PC-9 (cell line): ENCODE results near the gene HDDC3. TPM values are rescaled to one million over a fixed set of nuclear protein-coding genes. Genes with fewer than 3 reads are reported as not detected.
A peak's percentile ranks its signal among the peaks of the same experiment; 100 is the strongest.

Source experiments
- Bru-seq: library from RNA; stranded (reverse); fragments of 400-500 nt; gene quantifications from one replicate; lab custom pipeline; 2021; lab: Mats Ljungman, UMichigan
- BruChase-seq, 2 experiments: library from RNA; stranded (reverse); fragments of 400-500 nt; gene quantifications; one replicate each; lab custom pipeline; 2021; lab: Mats Ljungman, UMichigan
- BruUV-seq: library from RNA; stranded (reverse); fragments of 400-500 nt; replicated peaks from 2 replicates; lab custom pipeline; 2021; lab: Mats Ljungman, UMichigan
- CTCF ChIA-PET: fragments of 300-600 bp; sonication (Branson Sonifier 250); formaldehyde crosslinking; loops from one replicate; lab custom pipeline; 2022; ENCODE audit warnings: antibody characterized with exemption; lab: Charles Lee
- POLR2A ChIA-PET: fragments of 300-600 bp; sonication (Branson Sonifier 250); formaldehyde crosslinking; loops from one replicate; lab custom pipeline; 2022; ENCODE audit warnings: antibody characterized with exemption; ENCODE audit not compliant: unreplicated experiment; lab: Charles Lee
- DNase-seq, 2 experiments: peaks; one replicate each; pipeline versions ENCODE4 v3.0.0 to v3.0.0-alpha.2; 2015 to 2022; ENCODE audit warnings: mixed read lengths in 1 of 2
- H2AFZ ChIP-seq: fragments of 200-600 bp; sonication (generic); 2 replicates; pipeline ENCODE4 v1.8.1; 2017; ENCODE audit warnings: antibody characterized with exemption
- H3F3A ChIP-seq: fragments of 200-600 bp; sonication (generic); 2 replicates; pipeline ENCODE4 v1.8.1; 2017; ENCODE audit warnings: antibody characterized with exemption, mild to moderate bottlenecking, low read depth; ENCODE audit not compliant: insufficient read depth
- H3K27ac ChIP-seq: fragments of 200-600 bp; sonication (generic); 2 replicates; pipeline ENCODE4 v1.6.1; 2016; ENCODE audit warnings: mixed run types
- H3K27me3 ChIP-seq: fragments of 200-600 bp; sonication (generic); 2 replicates; pipeline ENCODE4 v1.6.1; 2016; ENCODE audit warnings: low read depth, mixed run types; ENCODE audit not compliant: insufficient read depth
- H3K36me3 ChIP-seq: fragments of 200-600 bp; sonication (generic); 2 replicates; pipeline ENCODE4 v1.6.1; 2016; ENCODE audit warnings: low read depth, mixed run types
- H3K4me1 ChIP-seq: fragments of 200-600 bp; sonication (generic); replicated peaks from 2 replicates; pipeline ENCODE4 v1.6.1; 2016; ENCODE audit warnings: mixed run types; ENCODE audit not compliant: insufficient read depth
- H3K4me2 ChIP-seq: fragments of 200-600 bp; sonication (generic); 2 replicates; pipeline ENCODE4 v1.6.1; 2017; ENCODE audit warnings: mixed run types
- H3K4me3 ChIP-seq: fragments of 200-600 bp; sonication (generic); 2 replicates; pipeline ENCODE4 v1.6.1; 2016; ENCODE audit warnings: mixed run types
- H3K79me2 ChIP-seq: fragments of 200-600 bp; sonication (generic); 2 replicates; pipeline ENCODE4 v1.6.1; 2017; ENCODE audit warnings: low read depth, mixed run types
- H3K9me2 ChIP-seq: fragments of 200-600 bp; sonication (generic); 2 replicates; pipeline ENCODE4 v1.8.1; 2017; ENCODE audit warnings: mild to moderate bottlenecking; ENCODE audit not compliant: insufficient read depth
- H3K9me3 ChIP-seq: fragments of 200-600 bp; sonication (generic); 2 replicates; pipeline ENCODE4 v1.8.1; 2016; ENCODE audit warnings: low read depth; ENCODE audit not compliant: insufficient read depth
- H4K20me1 ChIP-seq: fragments of 200-600 bp; sonication (generic); 2 replicates; pipeline ENCODE4 v1.8.1; 2017; ENCODE audit not compliant: insufficient read depth
- CTCF ChIP-seq: fragments of 200-600 bp; sonication (generic); conservative IDR thresholded peaks from 2 replicates; pipeline ENCODE4 v1.6.1; 2017; ENCODE audit warnings: mixed run types, antibody characterized with exemption, mild to moderate bottlenecking, moderate library complexity
- EZH2 ChIP-seq: fragments of 200-600 bp; sonication (generic); IDR thresholded peaks from 2 replicates; pipeline ENCODE4 v1.8.0; 2017; ENCODE audit warnings: antibody characterized with exemption, low read depth
- intact Hi-C: fragments of 100-400 bp; cut with micrococcal nuclease; formaldehyde crosslinking; loops from one replicate; pipeline ENCODE4 v1.10.0; 2022; ENCODE audit not compliant: unreplicated experiment
- long read RNA-seq: library from polyadenylated mRNA; stranded (forward); transcript quantifications from one replicate; pipeline ENCODE4 v2.0.0, GENCODE V29; 2022
- total RNA-seq: library from RNA; stranded (reverse); gene quantifications from 2 replicates; pipeline ENCODE4 v1.2.3, GENCODE V29; 2021

The HDDC3 gene
- 18.1 and 20.9 TPM in 2 replicates for total RNA-seq
- percentile 45 among the genes with signal in this experiment for Bru-seq, nascent RNA
- percentile 43 among the genes with signal in this experiment for BruChase-seq, experiment 1, labeled RNA remaining after a 2-hour chase
- percentile 51 among the genes with signal in this experiment for BruChase-seq, experiment 2, labeled RNA remaining after a 6-hour chase
- long read RNA-seq, full-length matches to known transcripts, result 36 of 39 reads
- long read RNA-seq, partial matches to known transcripts, result 0 of 39 reads
- long read RNA-seq, other reads (novel, unspliced or antisense), result 3 of 39 reads

GRCh38 chr15:90931828-90932659 lies at the start of gene HDDC3:
TSS of gene HDDC3 (minus strand) at chr15:90932549. CDS start at chr15:90932540, 9 bp downstream.
- peaks cover 15% of the 10 kb centered on the region; the same call in 1 of the 2 replicates for H3F3A ChIP-seq
- H2AFZ ChIP-seq, result peak within 1 kb of the TSS; percentile 100
- peak; percentile 84 to 89 for DNase-seq
- H3K4me3 ChIP-seq, result peak within 1 kb of the TSS; percentile 88
- no peaks in the 10 kb centered on the region for H3K27me3 ChIP-seq
- peak within 1 kb of the TSS; percentile 73 for H3K4me2 ChIP-seq
- peak within 1 kb of the TSS; percentile 58 for H3K27ac ChIP-seq
- no peaks in the 10 kb centered on the region for H3K36me3 ChIP-seq
- ChIA-PET POLR2A (interaction anchor here (0.5 to 0.6 kb wide), 3 partner anchors 31 to 1879 kb away, joined by 3 to 7 read pairs (median 4); no protein-coding TSS in a partner anchor), CTCF (interaction anchor here (0.6 to 2.2 kb wide), 10 partner anchors 10 to 866 kb away, joined by 3 to 11 read pairs (median 4); partner anchors contain the start of genes MAN2A2 and VPS33B)
- BruUV-seq, result no TSS peak
- H3K9me2 ChIP-seq, result no peaks in the 10 kb centered on the region
- H3K4me1 ChIP-seq, result peaks cover 33% of the 10 kb centered on the region
- intact Hi-C loops, result loop anchor here (1.0 to 10.0 kb wide), 7 partner anchors 29 to 830 kb away; partner anchors contain the start of genes BLM, IDH2 and MAN2A2
- no peaks in the 10 kb centered on the region for H4K20me1 ChIP-seq
- TF ChIP-seq CTCF, result peak; percentile 88
- TF ChIP-seq EZH2, result no peak
- peaks cover 11% of the 10 kb centered on the region for H3K79me2 ChIP-seq
- H3K9me3 ChIP-seq, result no peaks in the 10 kb centered on the region

- H4K20me1 ChIP-seq, result no peaks in the 10 kb centered on the region; the same call in 1 of the 2 replicates
- ChIA-PET CTCF (no interaction called here), POLR2A (no interaction called here)
- H3K27ac ChIP-seq, result no peak overlapping the region
- no peaks in the 10 kb centered on the region for H3K9me2 ChIP-seq
- no peak overlapping the region for H2AFZ ChIP-seq
- H3K36me3 ChIP-seq, result peaks cover 49% of the 10 kb centered on the region
- TF ChIP-seq CTCF, result no peak
- TF ChIP-seq EZH2, result no peak
- H3K4me1 ChIP-seq, result no peaks in the 10 kb centered on the region
- no peak for DNase-seq
- BruUV-seq, result no TSS peak
- no peaks in the 10 kb centered on the region; the same call in 1 of the 2 replicates for H3F3A ChIP-seq
- H3K9me3 ChIP-seq, result no peaks in the 10 kb centered on the region
- H3K79me2 ChIP-seq, result peaks cover 35% of the 10 kb centered on the region
- no peaks in the 10 kb centered on the region for H3K27me3 ChIP-seq
- no peak overlapping the region for H3K4me3 ChIP-seq
- intact Hi-C loops, result no loop called here
- H3K4me2 ChIP-seq, result no peak overlapping the region
Observed at GRCh38 chr15:90982135-90982534, 49.8 kb upstream of the HDDC3 start.

- no peaks in the 10 kb centered on the region for H3K9me2 ChIP-seq
- no peaks in the 10 kb centered on the region for H3K27me3 ChIP-seq
- no peak for TF ChIP-seq CTCF
- TF ChIP-seq EZH2, result no peak
- no peaks in the 10 kb centered on the region for H3K4me1 ChIP-seq
- no peak overlapping the region for H3K4me2 ChIP-seq
- no peak overlapping the region for H3K27ac ChIP-seq
- no peaks in the 10 kb centered on the region for H3K9me3 ChIP-seq
- no peak for DNase-seq
- no peak overlapping the region for H3K4me3 ChIP-seq
- H2AFZ ChIP-seq, result no peak overlapping the region
- POLR2A ChIA-PET, result no interaction called here
- CTCF ChIA-PET, result no interaction called here
- H4K20me1 ChIP-seq, result no peaks in the 10 kb centered on the region
- intact Hi-C loops, result no loop called here
- no TSS peak for BruUV-seq
- no peaks in the 10 kb centered on the region; the same call in 1 of the 2 replicates for H3F3A ChIP-seq
- peaks cover 30% of the 10 kb centered on the region for H3K79me2 ChIP-seq
- peaks cover 49% of the 10 kb centered on the region for H3K36me3 ChIP-seq
Observed at GRCh38 chr15:90981681-90982080, 49.3 kb upstream of the HDDC3 start.
